LNCAP (cell line): Measurements from ENCODE around the gene ITPKA.

ENCODE experiments used
- CTCF ChIP-seq: fragments of 450-650 bp; IDR thresholded peaks from 2 replicates; pipeline ENCODE4 v1.5.1; 2017; ENCODE audit warnings: mild to moderate bottlenecking

Gene ITPKA

DNA sequence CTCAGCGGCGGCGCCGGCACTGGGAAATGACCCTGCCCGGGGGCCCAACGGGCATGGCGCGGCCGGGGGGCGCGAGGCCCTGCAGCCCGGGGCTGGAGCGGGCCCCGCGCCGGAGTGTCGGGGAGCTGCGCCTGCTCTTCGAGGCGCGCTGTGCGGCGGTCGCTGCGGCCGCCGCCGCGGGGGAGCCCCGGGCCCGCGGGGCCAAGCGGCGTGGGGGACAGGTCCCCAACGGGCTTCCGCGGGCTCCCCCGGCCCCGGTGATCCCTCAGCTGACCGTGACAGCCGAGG, 172 bp downstream of the ITPKA start:
- TF ChIP-seq CTCF, result no peak

- no peak for TF ChIP-seq CTCF
Measured at GRCh38 chr15:41494190-41494921, 682 bp downstream of the ITPKA start.

DNA sequence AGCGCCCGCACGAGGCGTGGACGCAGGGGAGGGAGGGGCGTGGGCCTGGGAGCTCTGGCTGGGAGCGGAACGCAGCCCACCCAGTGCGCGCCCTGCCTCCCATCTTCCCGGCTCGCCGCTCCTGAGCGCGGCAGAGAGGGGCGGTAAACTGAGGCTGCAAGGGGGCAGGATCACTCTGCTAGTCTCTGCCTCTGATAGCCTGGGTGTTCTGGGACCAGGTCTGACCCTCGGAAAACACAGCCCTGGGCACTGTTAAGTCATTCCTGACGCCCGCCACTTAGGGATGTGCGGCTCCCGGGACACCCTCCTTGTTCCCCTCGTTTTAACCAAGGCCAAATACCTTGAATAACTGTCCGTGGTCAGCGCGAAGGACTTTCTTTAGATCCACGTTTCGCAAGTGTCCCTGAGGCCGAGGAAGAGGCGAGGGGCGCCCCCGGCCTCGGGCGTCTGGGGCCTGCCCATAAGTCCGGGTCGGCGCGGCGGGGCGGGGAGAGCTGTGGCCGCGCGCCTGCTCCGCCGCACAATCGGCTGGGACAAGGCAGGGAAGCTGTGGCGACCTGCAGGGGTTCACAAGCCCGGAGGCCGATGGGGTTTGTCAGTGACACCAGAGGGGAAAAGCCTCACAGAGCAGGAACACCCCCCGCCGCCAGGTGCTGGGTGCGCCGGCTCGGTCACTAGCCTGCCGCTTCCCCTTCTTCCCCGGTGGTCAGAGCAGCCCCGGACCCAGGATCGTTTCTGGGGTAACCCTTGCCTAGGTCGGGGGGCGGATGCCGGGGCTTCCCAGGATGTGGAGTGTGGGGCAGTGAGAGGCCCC, 1.5 kb downstream of the ITPKA start:
- no peak for TF ChIP-seq CTCF

DNA sequence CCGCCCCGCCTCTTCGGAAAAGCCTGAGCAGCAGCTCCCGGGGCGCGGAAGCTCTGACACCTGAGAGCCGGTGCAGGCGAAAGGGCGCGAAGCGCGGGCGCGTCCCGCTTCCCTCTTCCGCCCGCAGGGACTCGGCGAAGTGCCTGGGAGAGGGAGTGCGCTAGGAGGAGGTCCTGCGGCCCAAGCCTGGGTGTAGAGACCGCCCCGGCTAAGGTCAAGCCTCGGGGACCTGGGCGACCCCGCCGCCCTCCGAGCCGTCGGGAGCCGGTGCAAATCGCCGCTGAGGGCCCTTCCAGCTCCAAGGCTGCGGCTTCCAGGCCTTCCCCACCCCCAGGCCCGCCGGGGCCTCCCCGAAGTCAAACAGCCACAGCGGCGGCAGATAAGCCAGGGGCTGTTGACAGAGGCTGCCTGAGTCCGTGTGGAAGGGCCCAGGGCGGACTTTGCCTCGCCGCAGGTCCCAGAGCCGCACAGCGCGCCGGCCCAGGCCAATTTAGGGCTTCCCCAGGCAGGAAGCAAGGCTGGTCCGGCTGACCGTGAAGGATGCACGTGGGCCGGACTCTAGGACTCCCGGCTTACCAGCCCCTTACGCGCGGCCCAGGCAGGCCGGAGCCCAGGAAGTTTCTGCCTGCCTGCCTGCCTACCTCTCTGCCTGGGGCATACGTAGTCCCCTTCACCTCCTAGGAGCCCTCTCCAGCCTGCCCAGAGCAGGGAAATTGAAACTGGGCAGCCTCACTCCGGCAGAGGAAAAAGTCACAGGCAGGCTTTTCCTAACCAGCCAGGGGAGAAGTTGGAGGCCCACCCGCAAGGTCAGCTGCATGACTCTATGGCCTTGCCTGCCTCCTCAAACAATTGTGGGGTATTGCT, 2.3 kb downstream of the ITPKA start:
- TF ChIP-seq CTCF, result no peak

DNA sequence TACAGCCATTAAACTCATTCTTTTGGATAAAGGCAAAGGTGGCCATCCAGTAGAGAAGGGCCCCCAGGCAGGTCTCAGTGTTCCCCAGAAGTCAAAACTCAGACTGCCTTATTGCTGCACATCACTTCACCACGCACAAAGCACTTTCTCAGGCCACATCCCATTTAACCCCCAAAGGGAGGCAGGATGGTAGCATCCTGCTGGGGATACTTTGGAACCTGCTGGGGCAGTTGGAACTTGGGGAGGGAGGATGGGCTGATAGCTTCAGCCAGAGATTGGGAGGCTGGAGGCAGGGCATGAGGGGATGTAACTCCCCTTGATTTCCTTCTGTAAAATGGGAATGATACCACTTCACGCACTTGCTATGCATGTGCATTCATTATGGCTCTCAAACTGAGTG, 5.0 kb downstream of the ITPKA start:
- no peak for TF ChIP-seq CTCF

- TF ChIP-seq CTCF, result no peak
Measured at GRCh38 chr15:41499109-41499851, 5.6 kb downstream of the ITPKA start.
